Middle frontal gyrus (tissue), 1 donor: ENCODE data around the gene UBE2Q2.
"Not testable (repeated sequence)": the region's sequence is repeated elsewhere in the genome, so short reads cannot be mapped to it uniquely, and the experiment has no call there.

Source experiments
- DNase-seq: peaks from one replicate; pipeline ENCODE4 v3.0.0-alpha.2; 2015; ENCODE audit warnings: low spot score; ENCODE audit errors: extremely low spot score

The UBE2Q2 gene

DNA sequence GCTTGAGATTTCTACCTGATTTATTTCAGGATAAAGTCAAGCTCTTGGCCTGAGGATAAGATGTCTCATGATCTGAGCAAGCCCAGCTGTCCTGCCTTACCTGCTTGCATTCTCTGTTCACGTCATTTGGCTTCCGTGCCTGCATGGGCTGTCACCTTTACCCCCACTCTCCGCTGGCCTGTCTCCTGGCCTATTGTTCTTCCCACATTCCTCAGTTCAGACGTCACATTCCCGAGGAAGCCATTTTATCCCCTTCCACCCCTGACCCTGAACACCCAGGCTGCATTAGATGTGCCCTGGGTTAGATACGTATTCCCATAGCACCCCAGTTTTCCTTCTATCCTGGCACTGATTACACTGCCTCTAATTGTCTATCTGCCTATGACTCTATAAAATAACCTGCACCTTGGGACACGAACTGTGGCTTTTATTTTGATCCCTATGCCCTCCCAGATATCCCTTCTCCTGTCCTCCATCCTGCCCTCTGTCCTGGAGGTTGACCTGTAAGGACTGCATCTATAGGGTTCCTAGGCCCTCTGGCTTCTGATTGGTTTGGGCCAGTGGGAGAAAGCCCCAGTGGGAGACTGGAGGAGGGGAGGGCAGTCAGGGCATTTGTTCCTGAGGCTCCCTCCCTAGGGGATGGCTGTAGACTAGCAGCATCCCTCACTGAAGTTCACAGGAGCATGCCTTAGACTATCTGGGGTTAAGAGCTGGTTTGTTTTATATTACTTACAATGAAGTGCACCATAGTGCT, 19.2 kb upstream of the UBE2Q2 start:
- no peak for DNase-seq

DNA sequence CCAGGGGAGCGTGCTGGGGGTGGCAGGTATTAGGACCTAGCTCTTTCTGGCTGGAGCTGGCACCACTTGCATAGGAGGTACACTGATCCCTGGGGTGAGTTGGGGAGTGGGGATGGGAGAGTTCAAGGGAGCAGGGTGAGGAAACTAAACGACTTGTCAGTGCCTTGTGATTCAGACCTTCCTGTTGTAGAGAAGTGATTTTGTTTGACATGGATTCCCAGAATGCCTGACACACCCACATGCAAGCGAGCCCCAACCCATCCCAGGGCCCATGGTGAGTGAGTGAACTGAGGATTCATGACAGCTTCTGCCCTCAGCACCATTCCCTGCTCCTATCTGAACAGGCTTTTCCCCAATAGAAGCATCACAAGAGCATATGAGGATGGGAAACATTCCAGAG, 15.6 kb upstream of the UBE2Q2 start:
- DNase-seq: no peak

DNA sequence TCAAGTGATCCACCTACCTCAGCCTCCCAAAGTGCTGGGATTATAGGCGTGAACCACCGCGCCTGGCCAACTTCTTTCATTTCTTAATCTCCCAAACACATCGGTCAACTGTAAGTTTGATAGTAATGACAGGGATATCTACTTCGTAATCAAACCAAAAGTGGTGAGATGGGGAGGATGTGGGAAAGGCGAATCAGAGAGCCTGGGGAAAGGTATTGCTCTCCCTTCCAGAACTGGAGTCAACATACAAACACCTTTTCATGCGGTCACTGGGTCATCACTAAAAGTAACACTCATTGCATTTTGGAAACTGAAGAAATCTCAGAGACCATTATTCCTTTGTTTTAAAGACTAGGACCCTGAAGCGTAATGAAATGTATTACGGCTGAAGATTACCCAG, 14.8 kb upstream of the UBE2Q2 start:
- DNase-seq: no peak

DNA sequence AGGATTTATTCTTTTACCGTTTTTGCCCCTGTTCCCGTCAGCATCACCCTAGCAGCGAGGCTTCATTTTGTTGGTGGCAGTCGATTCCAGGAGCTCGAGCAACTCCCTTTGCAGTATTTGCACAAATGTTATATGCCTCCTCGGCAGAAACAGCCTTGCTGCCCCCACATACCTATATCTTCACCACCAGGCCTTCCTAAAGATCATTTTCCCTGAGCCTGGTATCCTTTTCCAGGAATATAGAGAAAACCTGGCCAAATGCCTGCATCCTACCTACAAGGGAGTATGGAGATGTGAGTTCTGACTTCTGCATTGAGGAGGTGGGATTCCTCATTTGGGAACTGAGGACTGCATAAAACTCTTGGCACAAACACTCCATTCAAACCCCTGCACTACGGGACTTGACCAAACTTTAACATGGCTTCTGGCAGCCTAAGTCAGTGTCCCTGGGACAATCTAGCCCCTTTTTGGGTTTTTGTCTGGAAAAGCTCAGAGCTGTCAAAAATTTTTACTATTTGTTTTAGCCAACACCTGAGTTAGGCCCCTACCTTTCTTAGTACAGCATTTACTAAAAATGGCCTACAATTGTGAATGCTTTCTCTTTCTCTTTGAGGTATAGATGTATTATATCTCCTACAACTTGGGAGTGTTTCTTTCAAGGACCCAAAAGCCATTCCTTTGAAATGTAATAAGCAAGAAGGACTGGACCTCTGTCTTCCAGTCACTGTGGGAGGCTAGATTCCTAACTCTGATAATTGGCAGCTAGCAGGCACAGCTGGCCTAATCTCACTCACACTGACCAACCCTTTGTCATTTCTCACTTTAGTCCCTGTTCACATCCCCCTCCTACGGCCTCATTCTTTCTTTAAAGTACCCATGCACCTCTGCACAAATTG, 12.1 kb upstream of the UBE2Q2 start:
- no peak for DNase-seq

DNA sequence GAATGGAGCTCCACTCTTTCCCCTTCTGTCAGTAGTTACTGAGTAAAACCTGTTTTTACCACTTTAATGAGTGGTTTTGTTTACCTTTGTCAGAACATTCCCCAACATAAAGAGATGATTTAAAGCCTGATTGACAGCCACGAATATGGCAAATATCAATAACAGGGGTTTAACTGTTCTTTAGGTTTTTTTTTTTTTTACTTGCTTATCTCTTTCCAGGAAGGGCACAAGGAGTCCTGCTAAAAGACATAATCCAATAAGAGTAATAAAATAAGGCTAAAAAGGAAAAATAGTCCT, 11.5 kb upstream of the UBE2Q2 start:
- no peak for DNase-seq

DNA sequence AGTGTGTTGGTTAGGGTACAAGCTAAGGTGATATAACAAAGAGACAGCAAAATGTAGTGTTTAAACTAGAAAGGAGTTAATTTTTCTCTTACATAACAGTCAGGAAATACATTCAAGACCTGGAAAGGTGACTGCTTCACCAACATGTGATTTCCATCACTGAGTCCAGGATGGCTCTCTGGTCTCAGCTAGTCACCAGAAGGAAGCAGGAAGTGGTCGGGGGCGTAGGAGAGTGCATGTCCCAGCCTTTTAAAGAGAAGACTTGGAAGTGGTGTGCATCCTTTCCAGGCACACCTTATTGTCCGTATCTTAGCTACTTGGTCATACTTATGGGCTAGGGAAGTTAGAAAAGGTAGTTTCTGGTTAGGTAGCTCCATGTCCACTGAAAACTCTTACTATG, 11.1 kb upstream of the UBE2Q2 start:
- DNase-seq: no peak

DNA sequence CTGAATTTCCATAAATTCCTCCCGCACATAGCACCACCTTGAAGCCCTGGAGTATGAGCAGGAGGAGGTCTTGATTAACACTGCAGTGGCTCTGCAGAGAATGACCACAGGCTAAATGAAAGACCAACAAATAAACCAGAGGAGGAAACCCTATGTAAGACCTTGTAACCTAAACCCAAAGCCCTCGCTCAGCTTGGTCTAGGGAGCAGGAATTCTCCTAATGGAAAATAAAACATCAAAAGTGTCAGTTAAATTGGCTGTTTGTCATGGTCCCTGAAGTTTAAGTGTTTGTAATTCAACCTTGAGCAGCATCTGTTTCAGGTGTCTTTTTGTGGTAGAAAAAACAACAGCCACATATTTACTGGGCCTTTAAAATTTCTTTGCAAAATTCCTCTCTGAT, 9.2 kb upstream of the UBE2Q2 start:
- DNase-seq: no peak

DNA sequence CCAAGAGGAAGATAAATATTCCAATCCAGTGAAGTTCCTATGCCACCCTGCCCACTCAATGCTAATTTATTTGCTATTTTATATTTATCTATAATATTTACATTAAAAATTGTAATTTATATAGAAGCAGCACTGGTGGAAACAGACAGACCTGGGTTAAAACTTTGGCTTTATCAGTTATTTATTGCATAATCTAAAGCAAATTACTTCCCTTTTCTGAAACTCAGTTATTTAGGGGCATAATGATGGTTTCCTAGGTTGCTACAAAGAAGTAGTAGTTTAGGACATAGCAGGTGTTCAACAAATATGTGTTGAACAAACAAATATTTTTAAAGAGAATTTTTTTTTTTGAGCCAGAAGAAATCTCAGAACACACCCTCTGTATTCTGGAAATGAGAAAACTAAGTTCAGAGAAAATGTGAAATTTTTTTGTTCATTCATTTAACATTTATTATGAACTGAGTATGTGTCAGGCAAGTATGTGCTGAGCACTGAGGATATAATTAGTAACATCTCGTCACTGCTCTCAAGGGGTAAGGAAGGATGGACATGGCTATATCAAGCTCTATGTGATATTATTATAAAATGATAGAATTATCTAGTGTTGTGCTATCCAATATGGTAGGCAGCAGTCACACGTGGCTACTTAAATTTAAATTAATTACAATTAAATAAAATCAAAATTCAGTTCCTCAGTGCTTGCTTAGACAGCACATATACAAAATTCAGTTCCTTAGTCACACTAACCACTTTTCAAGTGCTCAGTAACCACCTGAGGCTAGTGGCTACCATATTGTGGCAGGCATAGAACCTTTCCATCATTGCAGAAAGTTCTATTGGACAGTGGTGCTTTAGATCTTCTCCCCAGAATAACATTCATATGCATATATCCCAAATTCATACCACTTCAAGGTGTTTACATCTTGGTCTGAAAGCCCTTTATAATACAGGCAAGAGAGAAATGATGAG, 7.0 kb upstream of the UBE2Q2 start:
- DNase-seq: no peak

DNA sequence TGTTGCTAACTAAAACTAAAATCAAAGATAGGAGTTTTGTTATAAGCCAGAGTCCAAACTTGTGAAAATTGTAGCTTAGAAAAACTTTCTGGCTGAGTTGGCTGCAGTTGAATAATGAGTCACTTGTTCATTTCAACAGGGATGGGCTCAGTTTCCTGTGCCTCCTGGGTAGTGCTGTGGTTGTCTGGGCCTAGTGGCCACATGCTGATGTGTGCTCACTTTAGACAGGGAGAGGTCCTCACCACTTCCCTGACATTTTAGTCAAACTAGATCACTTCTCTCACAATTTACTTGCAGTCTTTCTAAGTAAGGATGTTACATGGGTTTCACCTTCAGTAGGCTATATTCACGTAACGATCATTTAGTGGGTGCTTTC, 6.3 kb upstream of the UBE2Q2 start:
- DNase-seq: no peak

DNA sequence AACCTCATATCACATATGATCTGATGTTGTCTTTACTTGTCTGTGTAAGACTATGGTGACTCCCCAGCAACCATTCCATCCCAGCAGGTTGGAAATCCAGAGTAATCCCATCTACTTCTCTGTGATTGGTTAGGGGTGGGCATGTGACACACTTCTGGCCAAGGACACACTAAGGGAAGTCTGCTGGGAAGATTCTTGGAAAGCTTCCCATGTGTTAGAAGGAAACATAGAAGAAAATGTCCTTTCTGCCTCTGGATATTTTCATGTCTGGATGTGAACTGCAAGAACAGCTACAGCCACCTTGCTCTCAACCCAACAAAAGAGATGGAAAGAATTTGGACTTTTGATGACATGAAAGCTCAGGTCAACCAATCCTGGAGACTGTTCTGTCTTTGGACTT, 2.6 kb upstream of the UBE2Q2 start:
- no peak for DNase-seq

DNA sequence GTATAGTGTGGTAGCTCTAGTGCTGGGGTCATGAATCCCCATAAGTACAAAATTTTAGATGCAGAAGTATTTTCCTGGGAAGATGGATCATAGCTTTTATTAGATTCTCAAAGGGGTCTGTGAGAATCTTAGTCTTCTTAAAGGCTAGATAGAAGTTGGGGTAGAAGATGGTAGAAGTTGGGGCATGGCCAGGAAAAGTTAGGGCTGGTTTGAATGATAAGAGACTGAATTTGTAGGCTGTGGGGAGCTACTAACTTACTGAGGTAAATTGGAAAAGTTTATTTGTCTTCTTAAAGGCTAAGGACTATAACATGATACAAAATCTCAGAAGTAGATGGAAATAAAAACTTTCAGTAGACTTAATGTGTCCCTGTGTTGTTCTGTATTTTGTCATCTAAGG, 1.6 kb upstream of the UBE2Q2 start:
- no peak for DNase-seq

DNA sequence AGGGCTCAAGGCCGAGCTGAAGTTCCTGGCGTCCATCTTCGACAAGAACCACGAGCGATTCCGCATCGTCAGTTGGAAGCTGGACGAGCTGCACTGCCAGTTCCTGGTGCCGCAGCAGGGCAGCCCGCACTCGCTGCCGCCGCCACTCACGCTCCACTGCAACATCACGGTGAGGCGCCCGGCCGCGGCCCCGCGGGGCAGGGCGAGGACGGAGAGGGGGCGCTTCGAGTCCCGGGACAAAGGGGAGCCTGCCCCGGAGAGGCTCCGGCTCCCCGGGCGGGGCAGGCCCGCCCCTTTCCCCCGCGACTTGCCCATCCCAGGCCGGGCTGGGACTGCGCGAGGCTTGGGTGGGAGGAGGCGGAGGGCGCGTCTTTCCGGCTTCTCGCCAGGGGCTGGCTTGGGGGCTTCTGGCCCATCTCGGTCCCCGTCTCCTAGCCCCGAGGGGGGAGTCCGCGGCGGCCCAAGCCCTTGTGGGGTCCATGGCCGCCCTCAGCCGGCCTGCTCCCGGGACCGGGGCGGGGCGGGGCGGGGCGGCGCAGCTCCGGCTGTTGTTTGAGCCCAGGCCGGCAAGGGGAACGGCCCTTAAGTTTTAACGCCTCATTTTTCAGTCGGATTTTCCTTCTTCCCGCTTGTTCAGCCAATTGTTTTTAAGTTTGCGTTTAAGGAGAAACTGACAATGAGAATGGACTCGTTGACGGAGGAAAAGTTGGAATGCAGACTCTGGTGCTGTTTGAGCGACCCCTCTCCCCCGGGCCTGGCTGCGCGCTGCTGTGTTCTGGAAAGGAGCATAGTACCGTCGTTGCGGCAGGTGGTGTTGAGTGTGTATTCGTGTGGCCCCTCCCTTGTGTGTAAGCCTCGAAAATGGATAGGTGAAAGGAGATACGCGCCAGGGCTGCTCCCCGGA, 683 bp downstream of the UBE2Q2 start:
- DNase-seq: no peak

DNA sequence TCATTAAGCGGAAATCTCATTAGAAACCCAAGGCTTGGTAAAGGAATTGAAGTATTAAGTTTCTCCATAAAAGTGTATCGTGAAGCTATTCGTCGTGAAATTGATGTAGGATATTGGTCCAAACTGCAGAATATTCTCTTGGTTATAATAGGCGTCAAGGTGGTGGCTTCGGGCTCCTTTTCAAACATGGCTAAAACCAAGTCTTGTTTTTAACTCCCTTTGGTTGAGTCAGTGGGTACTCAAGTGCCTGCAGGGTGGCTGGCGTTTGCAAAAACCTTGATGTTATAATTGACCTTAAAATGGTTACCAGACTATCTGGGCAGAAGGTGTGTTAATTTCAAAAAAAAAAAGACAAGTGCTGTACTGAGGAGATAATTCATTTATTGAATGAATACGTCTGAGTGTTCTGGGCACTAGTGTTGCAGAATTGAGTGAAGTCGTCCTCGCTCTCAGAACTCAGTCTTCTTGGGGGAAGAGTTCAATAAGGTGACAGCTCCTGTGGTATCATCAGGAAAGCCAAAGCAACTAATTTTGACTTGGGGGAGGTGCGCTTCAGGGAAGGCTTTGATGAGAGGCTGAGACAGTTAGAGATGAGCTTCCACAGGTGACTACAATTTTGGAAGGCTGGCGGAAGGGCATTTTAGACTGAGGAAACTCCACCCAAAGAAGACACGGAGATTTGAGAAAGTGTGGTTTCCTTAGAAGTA, 1.5 kb downstream of the UBE2Q2 start:
- no peak for DNase-seq

DNA sequence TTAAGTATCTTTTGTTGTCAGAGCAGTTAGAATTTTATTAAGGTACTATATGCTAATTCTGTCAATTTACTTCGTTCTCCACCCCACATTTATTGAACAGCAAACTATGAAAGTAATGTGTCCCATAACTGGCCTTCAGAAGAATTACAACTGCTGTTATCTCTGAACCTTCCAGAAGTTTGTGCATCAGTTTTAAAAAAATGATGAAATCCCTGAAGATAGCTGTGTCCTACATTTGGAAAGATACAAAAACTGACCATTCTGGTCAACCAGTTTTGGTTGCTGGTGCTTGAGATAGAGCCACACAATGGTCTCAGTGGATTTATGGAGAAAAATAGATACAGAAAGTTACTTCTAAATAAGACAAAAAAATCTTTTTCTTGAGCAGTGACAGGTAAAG, 5.9 kb downstream of the UBE2Q2 start:
- DNase-seq: no peak

DNA sequence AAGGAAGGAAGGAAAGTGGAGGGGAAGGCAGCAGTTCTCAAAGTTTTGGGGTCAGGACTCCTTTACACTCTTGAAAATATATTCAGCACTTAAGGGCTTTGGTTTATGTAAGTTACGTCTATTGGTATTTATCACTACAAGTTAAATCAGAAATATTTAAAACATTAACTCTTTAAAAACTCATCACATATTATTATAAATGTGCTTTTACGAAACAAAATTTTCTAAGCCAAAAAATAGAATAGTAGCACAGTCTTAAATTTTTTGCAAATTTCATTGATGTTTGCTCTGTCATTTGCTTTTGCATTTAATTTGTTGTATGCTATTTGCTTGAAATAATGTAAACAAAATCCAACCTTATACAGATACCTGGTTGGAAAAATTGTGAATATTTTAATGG, 7.5 kb downstream of the UBE2Q2 start:
- DNase-seq: no peak

DNA sequence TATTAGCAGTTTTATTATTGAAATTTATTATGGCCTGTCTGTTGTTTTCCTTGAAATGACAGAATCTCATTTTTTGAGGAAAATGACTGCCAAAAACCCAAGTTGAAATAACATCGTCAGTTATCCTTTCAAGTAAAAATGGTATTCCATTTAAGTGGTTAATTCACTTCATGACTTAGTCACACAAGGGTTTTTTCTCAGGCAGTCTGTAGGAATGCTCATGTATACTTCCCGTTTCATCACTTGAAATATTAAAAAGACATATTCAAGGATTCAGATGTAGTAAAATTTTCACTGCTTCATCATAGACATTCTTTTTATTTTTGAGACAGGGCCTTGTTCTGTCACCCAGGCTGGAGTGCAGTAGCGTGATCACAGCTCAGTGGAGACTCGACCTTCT, 8.3 kb downstream of the UBE2Q2 start:
- not testable (repeated sequence) for DNase-seq

DNA sequence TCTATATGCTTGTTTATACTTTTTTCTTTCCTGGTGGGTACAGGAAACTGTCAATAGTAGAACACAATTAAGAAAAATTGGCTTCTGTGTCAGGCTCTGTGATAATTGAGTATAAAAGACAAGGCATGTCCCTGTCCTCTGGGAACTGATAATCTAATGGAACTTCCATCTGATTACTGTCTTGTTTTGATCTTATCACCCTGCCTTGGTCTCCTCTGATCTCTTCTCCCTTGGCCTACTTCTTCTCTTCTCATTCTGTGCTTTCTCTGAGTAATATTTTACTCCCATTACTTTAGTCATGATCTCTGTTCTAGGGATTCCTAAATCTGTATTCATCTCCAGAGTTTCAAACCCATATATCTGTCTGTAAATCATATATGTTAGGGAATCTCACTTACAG, 14.6 kb downstream of the UBE2Q2 start:
- no peak for DNase-seq

DNA sequence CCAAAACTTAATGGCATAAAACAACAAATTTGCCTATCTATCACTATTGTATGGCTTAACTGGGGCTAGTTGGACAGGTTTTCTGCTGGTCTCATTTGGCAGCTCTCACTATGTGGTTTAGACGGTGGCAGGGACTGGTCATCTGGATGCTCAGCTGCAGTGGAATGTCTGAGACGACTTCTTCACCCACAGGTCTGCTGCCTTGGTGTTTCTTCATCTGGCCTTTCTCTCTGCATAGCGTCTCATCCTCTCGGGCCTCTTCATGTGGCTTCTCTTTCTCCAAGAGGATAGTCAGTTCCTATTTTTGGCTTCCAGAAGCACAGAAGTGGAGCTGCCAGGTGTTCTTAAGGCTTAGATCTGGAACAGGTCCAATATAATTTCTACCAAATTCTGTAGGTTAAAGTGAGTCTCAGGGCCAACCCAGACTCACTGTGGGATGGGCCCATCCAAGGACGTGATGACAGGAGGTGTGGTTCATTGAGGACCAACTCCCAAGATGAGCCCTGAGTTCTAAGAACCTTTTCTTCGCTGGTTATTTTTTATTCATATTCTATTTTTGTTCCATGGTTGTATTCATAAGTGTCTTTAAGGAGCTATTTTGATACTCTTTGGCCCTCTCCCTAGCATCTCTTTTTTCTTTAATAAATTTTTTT, 18.6 kb downstream of the UBE2Q2 start:
- DNase-seq: no peak

DNA sequence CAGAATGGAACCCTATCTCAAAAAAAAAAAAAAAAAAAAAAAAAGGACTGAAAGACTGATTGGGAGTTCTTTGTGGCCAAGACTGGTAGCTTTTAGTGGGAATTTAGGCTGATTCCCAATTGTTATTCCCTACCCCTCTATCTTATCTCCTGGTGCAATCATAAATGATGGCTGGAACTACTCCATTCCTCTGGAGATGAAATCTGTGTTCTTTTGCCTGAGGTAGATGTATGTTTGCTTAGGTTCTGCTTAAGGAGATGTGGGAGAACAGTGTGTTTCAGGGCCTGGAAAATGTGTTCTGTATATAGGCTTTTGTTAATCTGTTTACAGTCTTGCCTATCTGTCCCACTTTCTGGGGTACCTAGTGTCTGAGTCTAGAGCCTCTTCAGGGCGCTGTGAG, 19.5 kb downstream of the UBE2Q2 start:
- DNase-seq: no peak
